Stimulated activated CD4-positive, alpha-beta T cell treated with anti-CD3 and anti-CD28 coated beads, Interleukin-12 subunit alpha, Interleukin-12 subunit beta, amount 100 ng/mL, for 4 hours (primary cell): Measurements from ENCODE around the gene KRT83.
"Not testable (repeated sequence)": the region's sequence is repeated elsewhere in the genome, so short reads cannot be mapped to it uniquely, and the experiment has no call there.

Experiments
- DNase-seq: peaks from one replicate; pipeline ENCODE4 v3.0.0-alpha.2; 2020

Gene KRT83

DNA sequence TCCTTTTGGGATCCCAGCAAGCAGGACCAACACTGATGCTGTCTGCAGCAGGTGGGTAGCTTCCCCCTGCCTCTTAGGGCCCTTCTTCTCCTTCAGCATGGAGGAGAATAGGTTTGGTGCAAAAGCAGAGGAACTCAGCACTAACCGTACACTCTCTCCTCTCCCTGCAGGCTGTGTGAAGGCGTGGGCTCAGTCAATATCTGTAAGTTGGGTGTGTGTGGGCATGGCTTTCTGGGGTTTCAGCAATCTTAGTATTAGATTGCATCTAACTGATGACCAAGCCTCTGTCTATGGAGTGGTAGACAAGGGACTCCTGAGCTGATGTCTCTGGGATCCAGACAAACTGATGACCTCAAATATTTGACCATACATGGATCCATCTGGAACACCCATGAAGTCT is 31.8 kb upstream of the KRT83 start:
- DNase-seq = no peak

DNA sequence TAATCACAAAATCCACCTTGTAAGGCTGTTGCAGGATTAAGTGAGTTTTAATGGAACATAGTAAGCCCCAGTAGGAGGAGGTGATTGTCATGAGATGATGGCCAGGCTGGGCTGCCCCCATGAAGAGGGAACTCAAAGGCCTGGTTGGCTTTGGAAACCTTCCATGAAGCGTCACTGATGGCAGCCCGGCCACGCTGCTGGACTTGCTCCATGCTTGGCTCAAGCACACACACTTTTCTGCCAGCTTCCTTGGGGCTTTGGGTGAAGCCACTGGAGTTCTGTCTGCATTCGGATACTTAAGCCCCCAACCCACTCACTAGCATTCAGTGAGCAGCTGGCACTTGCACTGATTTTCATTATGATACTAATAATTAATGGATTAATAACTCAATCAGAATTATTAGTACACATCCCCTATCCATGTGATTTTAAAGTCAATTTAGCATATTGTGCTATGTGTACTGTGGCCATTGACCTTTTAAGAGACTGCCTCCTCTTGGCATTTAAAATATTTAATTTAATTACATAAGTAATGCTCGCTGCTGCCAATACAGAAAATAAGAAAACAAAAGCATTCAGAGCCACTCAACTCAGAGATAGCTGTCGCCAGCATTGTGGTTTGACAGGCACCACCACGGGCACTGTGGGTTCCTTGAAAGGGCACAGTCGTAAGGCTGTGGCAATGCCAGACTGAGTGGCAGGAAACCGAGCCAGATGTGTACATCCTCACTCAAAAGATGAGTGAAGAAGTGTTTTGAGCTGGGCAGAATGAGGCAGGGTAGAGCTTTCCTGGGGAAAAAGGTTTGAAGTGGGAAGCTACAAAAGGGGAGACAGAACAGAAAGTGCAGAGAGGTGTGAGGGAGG is 30.2 kb upstream of the KRT83 start:
- DNase-seq = no peak

DNA sequence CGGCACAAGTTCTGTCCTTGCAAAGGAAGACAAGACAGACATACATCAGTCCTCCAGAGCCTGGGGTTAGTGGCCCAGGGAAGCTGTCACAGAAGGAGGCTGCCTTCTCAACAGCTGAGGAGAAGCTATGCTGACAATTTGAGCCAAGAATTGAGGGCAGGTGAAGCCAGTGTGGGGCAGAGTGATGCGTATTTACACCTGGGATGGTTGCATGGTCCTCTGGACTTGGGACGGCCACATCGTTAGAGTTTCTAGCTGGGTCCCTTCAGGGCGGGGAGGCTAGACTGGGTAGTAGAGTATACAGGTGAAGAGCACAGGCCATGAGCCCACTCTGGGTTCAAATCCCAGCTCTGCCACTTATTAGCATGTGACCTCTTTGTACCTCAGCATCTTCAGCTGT is 29.6 kb upstream of the KRT83 start:
- DNase-seq = no peak

DNA sequence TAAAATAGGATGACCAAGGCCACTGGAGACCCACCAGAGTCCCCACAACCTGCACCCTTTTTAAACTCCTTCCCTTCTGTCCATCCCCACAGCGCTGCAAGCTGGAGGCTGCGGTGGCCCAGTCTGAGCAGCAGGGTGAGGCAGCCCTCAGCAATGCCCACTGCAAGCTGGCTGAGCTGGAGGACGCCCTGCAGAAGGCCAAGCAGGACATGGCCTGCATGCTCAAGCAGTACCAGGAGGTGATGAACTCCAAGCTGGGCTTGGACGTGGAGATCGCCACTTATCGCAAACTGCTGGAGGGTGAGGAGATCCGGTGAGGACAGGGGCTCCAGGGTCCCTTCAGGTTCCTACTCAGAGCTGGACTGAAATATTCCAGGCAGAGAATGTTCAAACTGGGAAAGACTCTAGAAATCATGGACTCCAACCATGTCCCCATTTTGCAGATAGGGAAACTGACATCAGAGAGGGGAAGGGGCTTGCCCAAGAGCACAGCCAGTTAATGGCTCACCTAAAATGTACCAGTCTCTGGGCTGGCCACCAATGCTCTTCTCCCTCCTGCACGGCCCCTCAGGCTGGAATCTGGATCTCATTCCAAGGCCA is 28.9 kb upstream of the KRT83 start:
- no peak for DNase-seq

DNA sequence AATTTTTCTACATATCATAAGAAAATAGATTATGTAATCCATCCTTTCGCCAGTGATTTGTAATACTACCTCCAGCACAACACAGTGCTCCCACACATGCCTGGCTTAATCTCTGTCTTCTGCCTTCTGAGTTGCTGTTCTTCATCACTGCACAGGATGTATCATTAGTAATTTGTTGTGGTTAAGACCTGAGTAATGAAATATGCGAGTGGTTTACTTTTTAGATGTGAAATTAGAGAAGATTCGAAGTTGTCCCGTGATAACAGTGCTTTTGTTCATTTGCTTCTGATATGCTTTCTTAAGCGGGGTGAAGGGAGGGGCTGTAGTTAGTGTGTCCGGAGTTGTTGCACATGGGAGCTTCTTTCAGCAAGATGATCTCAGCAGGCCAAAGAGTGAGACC is 28.0 kb upstream of the KRT83 start:
- DNase-seq = no peak

DNA sequence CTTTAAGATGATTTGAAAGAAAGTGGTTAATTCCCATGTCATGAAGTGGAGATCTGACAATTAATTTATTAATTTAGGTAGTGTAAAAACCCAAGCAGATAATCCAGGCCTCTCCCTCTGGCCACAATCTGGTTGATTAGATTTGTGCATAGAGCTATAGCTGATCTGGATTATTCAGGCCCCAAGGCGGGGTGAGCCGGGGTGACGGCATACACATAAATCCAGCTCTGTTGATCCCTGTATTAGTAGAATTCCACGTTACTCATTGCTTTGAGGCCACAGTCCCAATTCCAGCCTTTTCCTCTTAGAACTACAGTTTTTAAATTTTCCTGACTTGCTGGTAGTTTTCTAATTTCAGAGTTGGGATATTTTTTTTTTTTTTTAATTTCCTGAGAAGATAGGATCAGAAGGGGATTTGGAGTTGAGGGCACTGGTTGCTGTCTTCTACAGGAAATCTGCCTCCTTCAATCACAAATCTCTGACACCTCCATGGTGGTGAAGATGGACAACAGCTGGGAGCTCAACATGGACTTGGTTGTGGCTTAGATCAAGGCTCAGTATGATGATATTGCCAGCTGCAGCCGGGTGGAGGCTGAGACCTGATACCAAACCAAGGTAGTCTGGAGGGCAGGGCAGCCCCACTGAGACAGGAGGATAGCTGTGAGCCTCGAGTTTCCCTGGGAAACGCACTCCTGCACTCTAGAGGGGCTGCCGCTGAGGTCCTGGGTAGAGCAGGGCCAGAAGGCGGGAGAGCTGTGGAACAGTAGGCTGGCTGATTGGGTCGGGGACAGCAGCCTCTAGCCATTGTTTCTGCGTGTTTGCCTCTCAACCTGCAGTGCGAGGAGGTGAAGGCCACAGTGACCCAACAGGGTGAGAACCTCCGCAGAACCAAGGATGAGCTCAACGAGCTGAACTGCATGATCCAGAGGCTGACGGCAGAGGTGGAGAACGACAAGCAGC is 26.6 kb upstream of the KRT83 start:
- no peak for DNase-seq

DNA sequence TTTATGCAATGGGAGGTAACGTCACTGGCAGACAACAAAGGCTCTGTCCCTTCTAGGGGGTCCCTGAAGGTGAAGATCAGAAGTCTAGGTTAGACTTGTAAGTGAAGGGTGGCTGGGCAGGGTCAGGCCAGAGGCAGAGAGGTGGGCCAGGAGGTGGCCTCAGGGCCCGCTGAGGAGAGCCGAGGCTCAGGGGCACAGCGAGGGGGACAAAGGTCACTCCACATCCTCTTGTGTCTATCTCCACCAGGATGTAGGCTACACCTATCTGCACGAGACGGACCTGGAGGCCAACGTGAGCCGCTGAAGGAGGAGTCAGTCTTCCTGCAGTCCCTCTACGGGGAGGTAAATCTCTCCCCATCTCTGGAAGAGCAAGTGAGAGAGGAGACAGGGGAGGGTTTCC is 25.8 kb upstream of the KRT83 start:
- DNase-seq = no peak

DNA sequence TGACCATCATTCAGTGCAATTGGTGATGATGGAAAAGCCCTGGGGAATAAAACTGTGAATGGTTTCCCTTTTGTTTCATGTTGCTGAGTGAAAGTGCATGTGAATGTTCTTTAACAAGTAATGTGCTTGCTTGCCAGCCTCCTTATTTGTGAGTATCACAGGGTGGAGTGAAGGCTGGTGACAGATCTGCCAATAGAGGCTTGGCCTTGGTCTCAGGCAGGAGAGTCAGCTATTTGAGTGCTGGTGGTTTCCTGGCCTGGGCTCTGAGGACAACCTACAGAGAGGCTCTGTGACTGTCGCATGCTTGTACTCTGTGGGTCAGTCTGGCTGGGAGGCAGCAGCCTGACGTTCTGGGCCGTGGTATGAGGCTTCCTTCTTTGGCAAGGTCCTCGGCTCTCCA is 25.4 kb upstream of the KRT83 start:
- DNase-seq = no peak

DNA sequence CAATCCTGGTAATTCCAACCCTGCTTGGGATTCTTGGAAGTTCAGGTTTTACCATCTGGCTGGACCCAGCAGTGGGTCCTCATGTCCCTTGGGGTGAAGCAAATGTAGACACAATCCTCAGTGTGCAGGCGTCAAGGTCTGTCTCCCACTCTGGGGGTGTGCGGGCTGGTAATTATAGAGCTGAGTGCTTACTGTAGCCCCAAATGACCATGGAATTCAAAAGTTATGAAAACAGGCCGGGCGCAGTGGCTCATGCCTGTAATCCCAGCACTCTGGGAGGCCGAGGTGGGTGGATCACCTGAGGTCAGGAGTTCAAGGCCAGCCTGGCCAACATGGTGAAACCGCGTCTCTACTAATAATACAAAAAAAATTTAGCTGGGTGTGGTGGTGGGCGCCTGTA is 23.8 kb upstream of the KRT83 start:
- not testable (repeated sequence) for DNase-seq

DNA sequence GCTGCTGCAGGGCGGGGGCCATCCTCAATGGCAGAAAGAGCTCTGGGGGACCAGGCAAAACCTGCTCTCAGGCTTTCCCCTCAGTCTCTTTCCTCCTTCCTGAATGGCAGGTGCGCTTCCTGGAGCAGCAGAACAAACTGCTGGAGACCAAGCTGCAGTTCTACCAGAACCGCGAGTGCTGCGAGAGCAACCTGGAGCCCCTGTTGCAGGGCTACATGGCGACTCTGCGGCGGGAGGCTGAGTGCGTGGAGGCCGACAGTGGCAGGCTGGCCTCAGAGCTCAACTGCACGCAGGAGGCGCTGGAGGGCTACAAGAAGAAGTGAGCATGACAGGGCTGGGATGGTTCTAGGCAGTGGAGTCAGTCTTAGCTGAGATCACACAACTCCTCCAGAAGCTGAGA is 22.9 kb upstream of the KRT83 start:
- DNase-seq = no peak

DNA sequence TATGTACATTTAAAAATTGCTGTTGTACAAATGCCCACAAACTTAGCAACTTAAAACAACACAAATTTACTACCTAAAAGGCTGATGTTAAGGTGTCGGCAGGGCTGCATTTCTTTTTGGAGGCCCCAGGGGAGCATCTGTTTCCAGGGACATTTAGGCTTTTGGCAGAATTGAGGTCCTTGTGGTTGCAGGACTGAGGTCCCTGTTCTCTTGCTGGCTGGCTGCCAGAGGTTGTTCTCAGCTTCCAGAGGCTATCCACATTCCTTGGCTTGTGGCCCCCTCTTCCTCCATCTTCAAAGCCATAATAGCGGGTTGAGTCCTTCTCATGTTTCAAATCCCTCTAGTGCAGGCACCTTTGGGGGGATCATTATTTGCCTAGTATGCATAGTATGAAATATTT is 22.4 kb upstream of the KRT83 start:
- no peak for DNase-seq

DNA sequence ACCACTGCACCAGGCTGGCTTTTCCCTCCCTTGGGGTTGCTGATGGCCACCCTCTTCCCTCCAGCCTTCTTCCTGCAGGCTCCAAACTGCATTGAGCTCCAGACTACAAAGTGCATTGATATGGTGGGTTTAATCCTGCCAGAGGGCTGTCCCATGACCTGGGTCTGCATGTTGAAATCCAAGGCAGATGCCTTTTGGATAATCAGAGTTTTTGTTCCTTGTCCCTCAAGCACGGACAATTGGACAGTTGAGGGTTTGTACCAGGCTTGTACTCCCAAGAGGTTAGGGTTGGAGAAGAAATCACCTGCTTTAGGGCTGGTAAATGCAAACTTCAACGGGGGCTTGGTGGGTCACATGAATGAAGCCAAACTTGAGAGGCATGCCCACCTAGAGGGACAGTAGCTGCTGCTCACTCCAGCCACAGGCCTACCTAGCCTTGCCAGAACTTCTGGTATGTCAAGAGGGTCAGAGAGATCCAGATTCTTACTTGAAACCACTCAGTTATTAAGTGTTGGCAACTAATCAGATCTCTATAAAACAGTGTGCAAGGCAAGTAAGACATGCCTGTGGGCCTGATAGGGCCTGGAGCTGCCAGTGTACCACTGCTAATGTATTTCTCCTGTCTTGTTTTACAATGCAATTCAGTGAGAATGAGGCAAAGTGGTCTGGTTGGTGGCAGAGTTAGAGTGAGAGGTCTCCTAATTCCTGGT is 21.7 kb upstream of the KRT83 start:
- no peak for DNase-seq

DNA sequence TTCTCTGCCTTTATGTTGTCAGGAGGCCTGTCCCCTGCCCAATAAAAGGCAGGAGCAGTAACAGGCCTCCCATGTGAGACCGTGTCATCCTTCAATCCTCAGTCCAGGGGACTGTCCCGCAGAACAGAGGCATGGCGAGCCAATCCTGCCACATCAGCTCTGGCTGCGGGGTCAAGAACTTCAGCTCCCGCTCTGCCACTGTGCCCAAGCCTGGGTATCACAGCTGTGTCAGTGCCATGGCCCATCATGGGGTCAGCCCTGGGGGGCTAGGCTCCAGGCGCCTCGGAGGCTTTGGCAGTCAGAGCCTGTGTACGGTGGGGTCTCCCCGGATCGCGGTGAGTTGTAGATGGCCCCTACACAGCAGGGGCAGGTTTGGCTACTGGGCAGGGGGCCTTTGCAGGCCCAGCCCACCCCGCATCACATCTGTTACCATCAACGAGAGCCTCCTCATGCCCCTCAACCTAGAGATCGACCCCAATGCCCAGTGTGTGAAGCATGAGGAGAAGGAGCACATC is 19.9 kb upstream of the KRT83 start:
- no peak for DNase-seq

DNA sequence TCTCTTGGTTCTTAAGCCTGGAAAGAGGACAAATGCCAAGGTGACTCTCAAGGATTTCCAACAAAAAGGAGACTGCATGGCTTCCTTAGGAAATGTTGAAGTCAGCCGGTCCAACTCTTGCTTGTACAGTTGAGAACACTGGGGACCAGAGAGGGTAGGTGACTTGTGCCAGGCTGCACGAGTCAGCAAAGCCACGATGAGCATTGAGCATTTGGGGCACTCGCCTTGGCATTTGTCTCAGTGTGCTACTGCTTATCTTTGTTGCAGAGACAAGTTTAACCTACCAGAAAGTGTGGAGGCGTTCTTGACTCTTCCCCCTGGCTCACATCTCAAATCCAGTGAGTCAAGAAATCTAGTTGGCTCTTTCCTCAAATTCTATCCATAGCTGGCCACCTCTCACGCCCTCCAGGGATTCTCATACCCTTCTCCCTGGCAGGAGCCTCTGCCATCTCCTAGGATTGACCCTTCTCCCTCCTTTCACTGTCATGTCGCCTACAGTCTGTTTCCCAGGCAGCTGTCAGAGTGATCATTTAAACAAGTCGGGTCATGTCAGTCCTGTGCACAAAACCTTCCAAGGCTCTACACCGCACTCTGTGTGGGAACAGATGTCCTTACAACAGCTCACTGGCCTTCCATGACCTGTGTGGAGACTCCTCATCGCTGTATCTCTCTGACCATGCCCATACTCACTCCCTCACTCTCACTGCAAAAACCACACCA is 17.2 kb upstream of the KRT83 start:
- DNase-seq = no peak

DNA sequence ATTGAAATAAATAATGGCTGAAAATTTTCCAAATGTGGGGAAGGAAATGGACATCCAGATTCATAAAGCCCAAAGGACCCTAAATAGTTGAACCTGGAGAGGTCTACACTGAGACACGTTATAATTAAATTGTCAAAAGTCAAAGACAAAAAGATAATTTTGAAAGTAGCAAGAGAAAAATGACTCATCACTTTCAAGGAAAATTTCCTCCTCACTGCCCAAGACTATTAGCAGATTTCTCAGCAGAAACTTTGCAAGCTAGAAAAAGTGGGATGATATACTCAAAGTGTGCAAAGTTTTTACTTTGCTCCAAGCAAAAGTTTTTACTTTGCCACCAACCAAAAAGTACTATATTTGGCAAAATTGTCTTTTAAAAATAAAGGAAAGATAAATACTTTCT is 15.9 kb upstream of the KRT83 start:
- DNase-seq = no peak

DNA sequence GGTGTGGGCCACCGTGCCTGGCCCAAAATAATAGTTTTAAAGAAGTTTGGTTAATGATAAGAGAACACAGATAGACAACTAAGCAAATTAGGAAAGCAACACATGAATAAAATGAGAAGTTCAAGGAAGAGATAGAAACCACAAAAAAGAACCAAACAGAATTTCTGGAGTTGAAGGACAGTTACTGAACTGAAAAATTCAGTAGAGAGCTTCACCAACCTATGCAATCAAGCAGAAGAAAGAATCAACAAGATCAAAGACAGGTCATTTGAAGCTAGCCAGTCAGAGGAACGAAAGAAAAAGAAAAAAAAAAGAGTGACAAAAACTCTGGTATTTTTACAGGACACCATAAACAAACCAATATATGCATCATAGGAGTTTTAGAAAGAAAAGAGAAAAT is 15.4 kb upstream of the KRT83 start:
- no peak for DNase-seq

DNA sequence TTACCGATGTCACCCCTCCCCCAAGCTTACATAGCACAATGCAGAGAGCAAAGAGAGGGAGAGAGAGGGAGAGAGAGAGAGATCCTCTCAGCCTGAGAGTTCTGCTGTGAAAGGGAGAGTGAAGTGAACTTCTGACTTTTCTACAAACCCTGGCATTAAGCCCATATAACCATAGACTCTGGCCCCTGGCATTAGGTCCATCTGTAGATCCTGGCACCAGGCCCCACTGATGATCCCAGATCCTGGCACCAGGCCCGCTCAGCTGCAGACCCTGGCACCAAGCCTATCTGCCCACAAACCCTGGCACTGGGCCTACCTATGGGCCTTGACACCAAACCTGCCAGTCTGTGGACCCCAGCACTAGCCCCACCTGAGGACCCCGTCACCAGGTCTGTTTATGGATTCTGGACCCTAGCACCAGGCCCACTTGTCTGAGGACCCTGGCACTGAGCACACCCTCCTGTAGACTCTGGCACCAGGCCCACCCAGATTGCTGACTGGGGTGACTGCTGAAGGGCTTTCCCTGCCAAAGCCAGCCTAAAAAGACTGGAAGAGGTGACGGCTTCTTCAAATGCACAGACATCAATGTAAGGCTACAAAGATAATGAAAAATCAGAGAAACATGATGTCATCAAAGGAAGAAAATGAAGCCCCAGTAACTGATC is 14.5 kb upstream of the KRT83 start:
- no peak for DNase-seq

DNA sequence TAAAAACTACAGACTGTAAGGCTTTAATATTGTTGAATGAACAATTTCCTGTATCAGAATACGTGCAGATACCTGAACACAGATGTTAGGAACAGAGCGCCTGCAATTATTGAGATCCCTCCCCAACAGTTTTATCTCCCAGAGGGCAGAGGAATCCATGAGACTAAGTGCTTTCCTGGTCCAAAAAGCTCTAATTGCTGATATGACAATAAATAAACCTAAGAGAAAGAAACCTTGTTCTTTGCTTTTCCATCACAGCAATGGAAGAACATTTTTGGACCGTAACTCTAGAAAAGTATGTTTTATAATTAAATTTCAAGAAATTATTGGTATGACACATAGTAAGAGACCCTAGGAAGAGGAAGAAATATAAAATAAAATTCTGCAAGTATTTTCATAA is 13.0 kb upstream of the KRT83 start:
- no peak for DNase-seq

DNA sequence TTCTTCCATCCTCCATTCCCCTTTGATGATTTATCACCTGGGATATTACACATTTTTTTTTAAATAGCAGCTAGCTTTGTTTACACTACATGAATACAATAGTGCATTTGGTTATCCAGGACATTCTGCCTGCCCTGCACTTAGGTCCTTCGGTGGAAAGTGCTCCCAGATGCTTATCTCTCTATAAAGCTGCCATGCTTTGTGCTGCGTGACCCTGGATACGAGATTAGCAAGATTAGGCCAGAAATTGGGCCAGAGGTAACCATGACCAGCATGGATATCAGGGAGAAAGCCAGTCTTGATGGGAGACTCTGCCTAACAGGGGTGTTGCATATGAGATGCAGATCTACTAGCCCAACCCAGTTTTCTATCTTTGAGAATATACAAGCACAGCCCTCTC is 12.1 kb upstream of the KRT83 start:
- DNase-seq = no peak

DNA sequence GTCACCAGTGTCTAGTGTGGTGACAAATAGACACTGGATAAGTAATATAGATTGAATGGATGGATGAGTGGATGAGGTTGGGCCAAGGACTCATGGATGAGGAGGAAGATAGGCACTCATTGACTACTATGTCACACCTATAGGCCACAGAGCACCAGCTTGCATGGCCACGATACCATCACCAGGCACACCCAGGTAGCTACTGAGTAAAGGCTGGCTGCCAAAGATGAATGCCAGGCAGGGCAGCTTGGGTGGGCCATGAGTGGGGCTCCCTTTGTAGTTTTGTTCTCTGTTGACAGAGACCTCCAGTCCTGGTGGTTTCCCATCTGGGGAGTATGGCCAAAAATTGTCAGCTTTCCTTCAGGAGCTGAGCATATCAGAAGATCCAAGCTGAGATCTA is 11.2 kb upstream of the KRT83 start:
- DNase-seq = no peak

DNA sequence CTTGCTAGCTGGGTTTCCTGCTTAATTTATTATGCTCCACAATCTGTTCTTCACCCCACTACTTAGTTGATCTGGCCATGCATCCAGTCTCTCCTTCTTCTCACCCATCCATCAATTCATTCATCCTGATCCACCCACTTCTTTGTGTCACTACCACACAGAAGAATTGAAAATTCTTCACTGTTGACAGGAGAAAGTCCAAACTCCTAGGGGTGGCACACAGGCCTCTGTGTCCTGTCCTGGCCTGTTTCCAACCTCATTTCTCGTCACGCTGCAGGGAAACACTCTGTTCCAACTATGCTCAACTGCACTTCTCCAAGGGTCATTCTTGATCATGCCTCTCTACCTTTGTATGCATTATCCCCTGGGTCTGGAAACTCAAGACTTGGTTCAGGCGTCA is 10.6 kb upstream of the KRT83 start:
- DNase-seq = no peak

DNA sequence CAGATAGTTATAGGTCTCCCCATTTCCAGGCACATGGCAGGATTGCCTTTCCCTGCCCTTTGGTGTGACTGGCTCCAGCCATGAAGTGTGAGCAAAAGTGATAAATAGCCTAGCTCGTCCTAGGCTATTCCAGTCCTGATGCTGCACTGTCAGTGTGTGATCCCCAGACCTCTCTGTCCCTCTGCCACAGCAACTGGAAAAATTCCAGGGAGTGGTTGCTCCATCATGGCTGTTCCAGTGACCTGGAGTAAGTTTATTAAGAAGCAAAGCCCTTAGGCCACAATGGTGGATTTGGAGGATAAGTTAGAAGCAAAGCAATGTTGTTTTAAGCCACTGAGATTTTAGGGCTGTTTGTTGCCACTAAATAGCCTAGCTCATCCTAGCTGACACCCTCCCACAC is 9.8 kb upstream of the KRT83 start:
- DNase-seq = no peak
